GM21786 (cell line): ENCODE results near the gene GGCX.
A peak's percentile ranks its signal among the peaks of the same experiment; 100 is the strongest.
"Not testable (repeated sequence)": the region's sequence is repeated elsewhere in the genome, so short reads cannot be mapped to it uniquely, and the experiment has no call there.

ENCODE experiments used
- ATAC-seq: cut with Tn5 transposase; IDR thresholded peaks from one replicate; pipeline ENCODE4 v1.9.1; 2021; ENCODE audit not compliant: unreplicated experiment

The GGCX gene

DNA sequence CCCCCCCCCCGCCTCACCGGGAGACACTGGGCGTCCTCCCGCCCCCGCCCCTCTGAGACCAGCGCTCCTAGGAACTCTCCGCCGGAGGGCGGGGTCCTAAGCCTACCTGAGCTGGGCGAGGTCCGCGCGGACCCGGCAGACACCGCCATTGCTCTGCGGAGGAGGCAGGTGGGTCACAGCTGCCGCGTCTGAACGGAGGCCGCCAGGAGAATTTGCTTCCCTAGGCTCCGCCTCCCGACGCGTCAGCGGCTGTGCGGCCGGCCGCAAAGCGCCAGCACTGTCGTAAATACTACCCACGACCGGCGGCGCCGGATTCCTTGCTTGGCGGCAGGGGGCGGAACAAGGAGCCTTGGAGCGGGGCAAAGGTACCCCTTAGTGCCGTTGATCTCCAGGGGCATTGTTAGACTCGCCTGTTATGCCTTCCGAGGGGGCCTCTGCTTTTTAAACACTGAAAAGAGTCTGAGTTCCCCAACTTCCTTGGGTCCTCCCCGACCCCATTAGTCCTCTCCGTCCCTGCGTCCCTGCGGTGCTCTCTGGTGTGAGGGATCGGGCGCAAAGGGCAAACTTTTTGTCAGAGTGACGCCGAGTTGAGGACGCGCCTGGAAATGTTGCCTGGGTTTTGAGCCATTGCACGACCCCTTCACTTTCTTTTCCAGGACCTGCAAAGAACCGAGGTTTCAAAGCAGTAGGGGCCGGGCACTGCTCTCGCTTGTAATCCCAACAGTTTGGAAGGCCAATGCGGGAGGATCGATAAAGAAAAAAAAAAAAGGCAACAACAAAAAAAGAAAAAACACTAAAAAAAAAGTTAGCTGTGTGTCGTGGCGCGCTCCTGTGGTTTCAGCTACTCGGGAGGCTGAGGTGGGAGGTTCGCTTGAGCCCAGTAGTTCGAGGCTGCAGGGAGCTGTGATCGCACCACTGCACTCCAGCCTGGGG lies at the start of gene GGCX:
TSS of gene GGCX (minus strand) at position 214 of the 933 bp plus-strand sequence. CDS start at position 149, 65 bp downstream.
- ATAC-seq = peak; percentile 89

DNA sequence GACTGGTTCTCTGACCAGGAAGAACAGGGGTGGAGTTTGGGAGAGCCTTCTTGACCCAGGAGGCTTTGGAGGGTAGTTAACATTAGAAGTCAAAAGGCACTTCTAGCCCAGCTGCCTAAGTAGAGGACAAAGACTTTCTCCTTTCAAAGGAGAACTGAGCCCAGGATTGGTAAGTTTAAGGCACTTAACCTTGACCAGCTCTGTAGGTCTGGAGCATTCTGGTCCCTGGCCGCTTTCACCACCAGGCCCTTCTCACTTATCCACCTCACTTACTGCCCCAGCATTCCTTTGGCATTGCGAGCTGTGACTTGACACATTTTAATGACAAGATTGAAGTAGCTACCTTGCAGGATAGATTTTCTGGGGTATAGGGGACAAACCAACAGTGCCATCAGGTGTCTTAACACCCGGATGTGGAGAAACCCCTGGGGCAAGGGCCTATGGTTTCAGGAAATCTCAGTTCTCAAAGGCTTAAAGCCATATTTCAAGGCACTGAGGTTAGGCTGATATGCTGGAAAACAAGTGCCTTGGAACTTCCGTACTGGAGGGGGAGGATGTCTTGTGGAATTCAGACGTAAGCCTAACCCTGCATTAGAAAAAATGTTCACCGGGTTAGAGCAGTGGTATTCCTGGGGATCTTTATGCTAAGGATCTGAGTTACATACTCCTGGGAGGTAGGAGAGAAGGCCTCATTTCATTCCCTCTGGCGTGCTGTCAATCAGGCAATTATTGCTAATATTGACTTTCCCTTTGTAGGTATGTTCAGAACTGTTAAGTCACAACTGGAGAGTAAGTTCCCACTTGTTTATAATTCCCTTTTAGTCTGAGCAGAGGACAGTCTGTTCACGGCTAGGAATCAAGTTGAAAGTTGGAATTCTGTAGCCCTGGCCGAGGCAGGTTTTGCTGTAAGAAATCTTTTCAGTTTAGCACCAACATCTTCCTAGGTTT lies 46.2 kb upstream of the GGCX start:
- no peak for ATAC-seq

DNA sequence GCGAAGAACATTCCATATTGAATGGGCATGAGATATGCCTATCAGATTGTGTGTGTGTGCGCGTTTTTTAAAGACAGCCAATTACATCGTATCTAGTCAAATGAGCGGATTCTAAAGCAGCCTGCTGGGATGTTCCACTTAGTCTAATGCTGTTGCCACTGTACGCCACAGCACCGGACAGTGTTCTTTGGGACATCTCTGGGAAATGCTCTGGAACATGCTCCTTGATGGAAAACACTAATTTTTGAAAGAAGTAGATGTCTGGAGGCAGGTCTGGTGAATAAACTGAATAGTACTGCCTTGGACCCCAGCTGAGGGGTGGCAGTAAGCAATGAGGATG lies 44.8 kb upstream of the GGCX start:
- ATAC-seq = no peak

DNA sequence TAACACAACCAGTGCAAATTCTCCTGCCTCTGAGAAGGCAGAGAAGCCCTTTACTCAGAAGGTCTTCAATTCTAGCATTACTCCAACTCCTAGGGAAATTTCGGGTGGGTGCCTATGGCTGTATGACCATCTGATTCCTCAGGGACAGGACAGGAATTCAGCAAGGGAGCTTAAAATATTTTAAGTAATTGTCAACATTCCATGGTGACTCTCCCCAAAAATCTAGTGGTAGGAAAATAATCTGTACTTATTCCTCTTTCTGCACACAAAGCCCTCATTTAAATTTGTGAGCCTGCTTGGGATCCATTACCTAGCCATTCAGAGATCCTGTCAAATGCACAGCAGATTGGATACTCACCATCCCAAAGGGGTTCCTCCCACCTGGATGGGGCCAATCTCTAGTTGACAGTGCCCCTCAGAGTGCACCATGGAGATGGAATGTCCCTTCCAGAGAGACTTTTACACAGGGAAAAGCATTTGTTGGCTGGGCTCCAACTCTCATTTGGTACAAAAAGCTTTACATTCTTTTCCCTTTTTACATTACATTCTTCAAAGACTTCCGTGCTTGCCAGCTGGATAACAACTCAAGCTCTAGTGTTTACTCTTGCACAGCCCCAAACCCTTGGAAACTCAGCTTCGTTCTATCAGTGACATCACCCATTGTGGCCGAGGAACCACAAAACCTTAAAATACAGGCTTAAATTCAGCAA lies 44.3 kb upstream of the GGCX start:
- no peak for ATAC-seq

DNA sequence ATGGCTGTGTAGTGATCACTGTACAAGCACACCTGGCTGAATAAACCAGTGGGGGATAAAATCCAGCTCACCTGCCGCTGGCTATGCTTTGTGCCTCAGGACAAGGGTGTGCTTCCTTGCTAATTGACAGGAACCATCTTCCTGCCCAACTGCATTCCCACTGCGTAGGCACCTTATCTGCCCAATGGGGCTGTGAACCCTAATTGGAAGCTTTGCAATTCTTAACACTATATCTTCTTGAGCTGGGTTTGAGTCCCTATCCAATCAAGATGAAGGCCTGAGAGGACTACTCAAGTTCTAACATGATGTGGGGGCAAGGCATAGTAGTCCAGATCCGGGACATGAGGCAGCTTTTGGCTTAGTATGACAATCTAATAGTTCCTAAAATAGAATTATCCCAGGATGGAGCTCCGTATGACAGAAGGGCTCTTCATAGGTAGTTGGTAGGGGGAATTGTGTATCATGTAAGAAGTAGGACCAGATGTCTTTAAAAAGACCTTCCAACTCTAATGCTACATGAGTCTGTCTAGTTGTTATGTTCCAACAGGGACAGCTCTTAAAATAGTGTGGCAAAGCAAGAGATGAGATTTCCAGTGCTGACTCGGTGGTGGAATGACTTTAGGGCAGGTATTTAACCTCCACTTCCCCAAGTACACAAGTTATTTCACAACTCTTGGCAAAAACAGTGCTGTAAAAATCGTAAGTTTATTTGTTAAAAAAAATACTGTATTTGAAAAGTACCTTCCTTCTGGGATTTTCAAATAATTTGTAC lies 43.5 kb upstream of the GGCX start:
- ATAC-seq = no peak

DNA sequence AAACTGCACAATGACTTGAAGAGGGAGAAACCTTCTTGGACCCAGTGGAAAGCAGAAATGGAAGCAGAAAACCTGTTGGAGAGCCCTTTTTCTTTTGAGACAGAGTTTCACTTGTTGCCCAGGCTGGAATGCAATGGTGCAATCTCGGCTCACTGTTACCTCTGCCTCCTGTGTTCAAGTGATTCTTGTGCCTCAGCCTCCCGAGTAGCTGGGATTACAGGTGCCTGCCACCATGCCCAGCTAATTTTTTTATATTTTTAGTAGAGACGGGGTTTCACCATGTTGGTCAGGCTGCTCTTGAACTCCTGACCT lies 42.8 kb upstream of the GGCX start:
- ATAC-seq = not testable (repeated sequence)

DNA sequence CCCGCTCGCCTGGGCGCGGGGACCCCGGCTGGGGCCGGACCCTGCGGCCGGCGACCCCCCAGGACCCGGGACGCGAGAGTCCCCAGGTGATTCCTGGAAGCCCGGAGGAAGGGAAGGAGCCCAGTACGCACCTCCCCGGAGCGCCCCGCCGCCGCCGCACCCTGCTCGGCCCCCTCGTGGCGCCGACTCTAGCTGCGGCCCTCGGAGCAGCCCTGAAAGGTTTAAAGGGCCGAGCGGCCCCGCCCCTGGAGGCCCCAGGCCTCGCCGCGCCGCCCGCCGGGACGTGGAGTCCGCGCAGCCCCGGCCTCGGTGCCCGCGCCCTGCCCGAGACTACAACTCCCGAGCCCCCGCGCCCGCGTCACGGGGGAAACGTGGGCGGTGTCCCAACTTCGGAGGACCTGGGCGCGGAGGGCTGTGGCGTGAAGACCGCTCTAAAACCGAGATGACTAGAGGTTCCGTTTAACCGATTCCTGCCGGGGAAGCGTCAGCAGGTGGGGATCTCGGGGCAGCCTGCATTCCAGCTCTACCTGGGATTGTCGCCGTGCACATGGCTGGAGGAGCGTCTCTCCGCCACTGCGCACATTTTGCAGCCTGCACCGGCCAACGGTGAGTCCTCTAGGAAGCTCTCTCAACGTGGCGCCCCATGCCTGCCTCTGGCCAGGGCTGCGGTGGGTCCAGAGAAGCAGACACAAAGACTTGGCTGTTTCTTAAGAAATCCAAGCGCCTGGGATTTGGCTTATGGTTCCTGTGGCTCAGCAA lies 41.4 kb upstream of the GGCX start, which contains the start of gene TMEM150A:
TSS of gene TMEM150A (minus strand) at position 223 of the 759 bp plus-strand sequence. CDS start 750 bp downstream, outside the sequence.
- peak; percentile 96 for ATAC-seq

DNA sequence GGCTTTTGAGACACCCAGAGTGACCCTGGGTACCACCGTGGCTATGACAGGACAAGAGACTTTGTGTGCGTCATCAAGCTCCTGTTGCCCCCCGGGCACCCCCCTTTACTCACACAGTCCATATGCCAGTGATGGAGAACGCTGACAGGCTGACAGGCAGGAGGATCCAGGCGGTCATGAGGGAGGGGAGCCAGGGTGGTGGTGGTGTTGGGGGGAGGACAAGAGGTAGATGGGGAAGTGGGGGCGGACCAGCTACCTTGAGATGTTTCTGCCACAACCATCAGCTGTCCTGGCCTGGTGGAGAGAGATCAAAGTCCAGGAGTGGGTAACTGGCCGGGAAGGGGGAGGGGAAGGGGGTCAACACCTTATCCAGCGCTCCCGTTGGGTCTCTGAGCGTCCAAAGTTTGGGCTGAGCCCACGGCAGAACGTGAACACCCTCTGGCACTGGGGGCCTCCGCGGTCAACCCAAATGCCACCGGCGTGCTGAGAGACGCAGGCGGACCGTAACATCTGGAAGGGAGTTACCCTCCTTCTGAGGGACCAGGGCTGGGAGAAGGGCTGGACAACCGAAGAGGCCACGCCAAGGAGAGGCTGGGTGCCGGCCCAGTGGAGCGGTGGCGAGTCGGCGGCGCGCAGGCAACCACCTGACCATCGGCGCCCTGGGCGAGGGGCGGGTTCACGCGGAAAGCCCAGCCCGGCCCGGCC lies 40.6 kb upstream of the GGCX start:
- ATAC-seq = peak; percentile 32

DNA sequence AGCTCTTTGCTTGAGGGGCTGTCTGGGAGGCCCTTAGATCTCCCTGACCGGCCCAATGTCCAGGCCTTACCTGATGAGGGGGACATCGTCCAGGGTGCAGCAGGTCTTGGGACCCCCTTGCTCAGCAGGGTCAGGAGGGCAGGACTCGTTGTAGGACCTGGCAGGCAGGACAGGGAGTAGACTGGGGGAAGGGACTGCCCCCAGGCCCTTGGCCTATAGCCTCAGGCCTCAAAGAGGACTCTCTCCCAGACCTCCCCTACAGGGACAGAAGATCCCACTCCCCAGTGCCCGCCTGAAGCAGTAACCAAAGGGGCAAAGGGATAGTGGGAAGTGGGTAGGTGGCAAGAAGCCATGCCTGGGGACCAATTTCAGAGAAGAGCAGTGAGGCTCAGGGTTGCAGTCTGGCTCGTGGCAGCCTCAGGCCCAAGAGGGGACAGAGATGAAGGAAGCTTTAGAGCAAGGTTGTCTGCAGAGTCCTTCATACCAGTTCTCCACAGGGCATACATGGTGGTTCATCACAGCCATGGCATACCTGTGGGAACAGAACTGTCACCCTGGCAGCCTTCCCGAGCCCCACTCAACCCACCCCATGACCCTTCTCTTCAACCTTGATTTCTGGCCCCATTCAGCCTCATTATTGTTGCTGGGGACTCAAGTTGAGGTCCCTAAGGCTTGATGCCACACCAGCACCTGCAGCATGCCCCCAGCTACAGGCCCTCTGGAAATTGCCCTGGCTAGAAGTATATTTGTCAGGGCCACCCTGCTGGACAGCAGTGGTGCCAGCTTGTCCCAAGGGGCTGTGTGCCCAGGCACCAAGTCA lies 39.9 kb upstream of the GGCX start:
- ATAC-seq = no peak

DNA sequence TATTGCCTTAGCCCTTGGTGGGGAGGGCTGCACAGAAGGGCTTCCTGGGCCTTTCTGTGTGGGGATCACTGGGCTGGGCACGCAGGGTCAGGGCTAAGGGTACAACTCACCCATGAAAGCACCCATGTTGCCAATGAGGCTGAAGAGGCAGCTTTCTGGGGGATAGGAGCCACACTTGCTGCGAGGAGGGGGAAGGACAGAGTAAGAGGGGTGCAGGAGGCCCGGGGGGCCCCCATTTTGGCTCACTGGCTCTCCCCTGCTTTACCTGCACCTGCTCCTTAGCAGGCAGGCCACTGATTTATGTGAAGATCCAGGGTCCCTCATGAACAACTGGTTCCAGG lies 38.9 kb upstream of the GGCX start:
- no peak for ATAC-seq

DNA sequence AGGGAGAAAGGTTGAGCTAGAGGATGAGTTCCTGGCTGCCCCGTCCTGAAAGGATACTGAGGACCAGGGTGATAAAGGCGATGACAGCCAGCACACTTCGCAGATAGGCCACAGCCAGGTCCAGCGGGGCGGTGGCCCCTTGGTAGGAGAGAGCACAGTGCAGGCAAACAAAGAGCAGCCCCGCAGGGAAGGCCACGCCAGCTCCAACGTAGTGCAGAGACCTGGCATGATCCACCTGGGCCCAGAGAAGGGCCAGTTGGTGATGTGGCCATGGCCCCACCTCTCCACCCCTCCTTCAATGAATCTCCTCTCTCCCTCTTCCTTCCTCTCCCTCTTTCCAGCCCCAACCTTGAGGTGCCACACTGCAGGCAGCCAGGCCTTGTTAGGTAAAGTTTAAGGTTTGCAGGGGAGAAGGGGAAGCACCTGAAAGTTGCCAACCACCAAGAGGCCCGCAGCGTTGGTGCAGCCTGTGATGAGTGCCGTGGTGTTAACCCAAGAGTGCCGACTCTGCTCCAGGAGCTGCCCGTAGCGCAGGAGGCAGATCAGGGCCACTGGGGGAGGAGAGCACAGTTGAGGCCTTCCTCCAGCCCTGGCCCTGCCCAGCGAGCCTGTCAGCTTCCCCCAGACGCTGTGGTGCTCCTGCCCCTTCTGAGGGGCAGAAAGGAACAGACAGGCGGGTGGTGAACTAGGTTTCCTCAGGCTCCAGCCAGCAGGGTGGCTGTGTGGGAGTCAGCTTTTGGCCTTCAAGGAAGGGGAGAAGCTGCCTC lies 38.4 kb upstream of the GGCX start:
- no peak for ATAC-seq

DNA sequence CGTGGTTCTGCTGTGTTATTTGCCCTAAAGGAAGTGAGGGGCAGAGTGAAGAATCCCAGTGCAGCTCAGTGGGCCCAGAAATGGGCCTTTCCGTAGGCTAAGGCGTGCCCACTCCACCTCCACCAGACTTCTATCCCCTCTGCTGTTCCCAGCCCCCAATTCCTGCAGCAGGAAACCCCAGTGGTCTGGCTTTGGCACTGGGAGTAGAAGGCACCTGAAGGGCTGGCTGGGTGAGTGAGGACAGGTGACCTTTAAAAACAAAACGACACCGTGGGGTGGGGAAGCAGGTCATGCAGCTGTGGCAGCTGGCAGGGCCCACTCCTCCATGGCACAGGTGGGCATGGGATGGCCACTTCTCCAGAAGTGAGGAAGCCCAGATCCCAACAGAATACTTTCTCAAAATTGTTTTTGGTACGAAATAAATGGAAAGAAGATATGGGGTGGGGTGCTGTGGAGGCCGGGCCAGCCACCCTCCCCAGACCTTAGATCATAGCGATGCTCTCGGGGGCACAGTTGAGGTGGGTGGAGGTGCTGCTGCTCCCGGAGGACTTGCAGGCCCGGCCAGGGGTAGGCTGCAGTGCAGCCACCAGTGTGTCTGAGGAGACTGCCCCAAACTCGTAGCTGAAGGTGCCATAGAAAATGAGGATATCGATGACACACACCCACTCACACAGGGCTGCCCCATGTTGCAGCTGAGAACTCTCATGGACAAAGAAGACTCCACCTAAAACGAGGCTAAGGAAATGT lies 37.5 kb upstream of the GGCX start:
- no peak for ATAC-seq

DNA sequence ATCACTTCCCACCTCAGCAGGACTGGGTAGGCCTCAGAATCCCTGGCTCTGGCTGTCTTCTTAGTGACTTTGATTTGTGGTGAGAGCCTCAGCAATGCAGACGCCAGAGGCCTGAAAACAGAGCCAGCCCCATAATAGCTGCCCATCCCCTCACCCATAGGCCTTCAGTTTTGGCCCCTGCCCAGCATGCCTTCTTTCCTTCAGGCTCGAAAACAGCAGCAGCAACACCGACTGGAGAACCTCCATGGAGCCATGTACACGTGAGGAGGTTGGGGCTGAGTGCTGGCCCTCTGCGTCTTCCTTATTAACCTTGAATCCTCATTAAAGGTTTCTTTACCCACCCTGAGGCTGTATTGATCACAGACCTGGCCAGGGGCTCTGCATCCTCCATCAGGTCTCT lies 35.9 kb upstream of the GGCX start:
- ATAC-seq = no peak

DNA sequence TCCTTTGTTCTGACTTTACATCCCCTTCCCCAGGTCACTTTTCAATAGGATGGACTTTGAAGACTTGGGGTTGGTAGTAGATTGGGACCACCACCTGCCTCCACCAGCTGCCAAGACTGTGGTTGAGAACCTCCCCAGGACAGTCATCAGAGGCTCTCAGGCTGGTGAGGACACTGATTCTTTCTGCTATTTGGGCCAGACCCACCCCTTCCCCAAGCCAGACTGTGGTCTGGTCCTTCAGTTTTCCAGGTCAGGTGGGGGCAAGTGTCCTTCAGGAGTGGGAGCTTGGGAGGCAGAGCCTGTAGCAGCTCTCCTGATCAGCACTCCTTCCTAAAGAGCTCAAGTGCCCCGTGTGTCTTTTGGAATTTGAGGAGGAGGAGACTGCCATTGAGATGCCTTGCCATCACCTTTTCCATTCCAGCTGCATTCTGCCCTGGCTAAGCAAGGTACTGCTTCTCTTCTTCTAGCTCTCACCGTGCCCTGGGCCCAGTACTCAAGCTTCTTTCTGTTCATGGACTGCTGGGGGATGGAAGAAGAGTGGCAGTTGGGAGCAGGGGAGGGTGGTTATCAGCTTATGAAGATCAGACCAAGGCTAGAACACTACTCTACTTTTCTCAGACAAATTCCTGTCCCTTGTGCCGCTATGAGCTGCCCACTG lies 35.3 kb upstream of the GGCX start:
- no peak for ATAC-seq

DNA sequence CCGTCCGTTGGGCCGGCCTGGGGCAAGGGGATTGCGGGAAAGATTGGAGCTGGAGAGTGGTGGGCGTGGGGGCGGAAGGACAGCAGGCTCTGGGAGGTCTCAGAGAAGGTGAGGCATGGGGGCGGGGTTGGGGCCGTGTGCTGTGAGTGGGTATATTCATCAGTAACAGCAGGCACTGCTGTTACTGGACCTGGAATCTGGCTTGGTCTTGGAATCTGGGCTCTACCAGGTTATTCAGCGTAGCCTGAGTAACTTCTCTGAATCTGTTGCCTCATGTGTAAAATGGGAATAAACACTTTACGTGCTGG lies 34.7 kb upstream of the GGCX start:
- ATAC-seq = no peak

DNA sequence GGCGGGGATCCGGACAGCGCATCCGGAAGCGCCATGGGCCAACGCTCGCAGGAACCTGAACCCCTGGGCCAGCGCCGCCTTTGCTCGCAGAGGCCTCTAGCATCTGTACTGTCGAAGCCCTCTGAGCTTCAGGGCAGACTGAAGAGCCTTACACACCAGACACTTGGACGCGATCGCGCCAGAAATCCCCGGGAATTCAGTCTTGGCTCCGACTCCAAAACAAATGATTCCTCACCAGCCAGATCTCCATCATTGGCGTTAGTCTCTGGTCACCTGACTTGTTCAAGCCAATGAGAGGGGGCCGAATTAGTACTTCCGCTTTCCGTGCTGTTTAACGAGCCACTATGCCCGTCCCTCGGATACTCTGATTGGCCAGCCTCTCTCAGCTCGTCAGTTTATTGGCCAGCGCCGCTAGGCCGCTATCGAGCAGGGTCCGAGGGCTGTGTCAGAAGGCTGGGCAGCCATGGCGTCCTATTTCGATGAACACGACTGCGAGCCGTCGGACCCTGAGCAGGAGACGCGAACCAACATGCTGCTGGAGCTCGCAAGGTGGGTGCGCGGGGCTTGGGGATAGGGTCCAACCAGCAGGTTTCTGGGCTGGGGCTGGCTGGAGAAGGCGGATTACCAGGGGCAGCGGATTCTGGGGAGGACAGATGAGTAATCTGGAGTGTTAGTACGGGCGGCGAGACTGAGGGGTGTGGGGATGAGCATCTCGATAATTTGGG lies 34.2 kb upstream of the GGCX start, which contains the start of gene RNF181:
TSS of gene RNF181 (plus strand) at position 445 of the 725 bp plus-strand sequence. CDS start at position 464, 19 bp downstream.
- peak; percentile 99 for ATAC-seq
